Testis (tissue), 2 donors: ENCODE measurements around the gene FSTL4.

Experiments used
- POLR2A ChIP-seq: fragments of 450-650 bp; IDR thresholded peaks from one replicate; pipeline ENCODE4 v1.6.1; 2017; ENCODE audit warnings: antibody characterized with exemption, mild to moderate bottlenecking, moderate library complexity
- TF ChIP-seq, protein P1 (sequence below), 3 experiments: fragments of 450-650 bp in 2 of 3; fragments of 200-600 bp in 1 of 3; sonication (generic) in 1 of 3; IDR thresholded peaks; one replicate each; pipeline ENCODE4 v1.5.1; 2016 to 2019; ENCODE audit warnings: antibody characterized with exemption in 3 of 3, mild to moderate bottlenecking in 2 of 3, moderate library complexity in 1 of 3

DNA sequence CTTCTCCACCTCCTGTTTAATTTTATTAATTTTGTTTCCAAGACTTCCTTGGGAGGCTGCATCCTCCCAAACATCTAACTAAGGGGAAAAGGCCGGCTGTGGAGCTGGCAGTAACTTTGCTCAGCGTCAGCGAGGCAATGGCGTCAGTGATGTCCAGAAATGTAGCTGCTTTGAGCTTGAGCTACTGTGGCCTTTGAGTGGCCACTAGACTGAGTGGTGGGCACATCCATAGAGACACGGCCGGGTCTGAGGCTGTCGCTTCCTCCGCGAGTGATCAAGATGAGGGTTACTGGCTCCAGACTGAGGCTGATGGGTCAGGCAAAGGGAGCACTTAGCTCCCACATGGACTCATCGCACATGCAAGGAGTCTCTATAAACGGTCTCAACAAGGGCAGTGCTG is 283.5 kb downstream of the FSTL4 start:
- TF ChIP-seq, protein P1, sequence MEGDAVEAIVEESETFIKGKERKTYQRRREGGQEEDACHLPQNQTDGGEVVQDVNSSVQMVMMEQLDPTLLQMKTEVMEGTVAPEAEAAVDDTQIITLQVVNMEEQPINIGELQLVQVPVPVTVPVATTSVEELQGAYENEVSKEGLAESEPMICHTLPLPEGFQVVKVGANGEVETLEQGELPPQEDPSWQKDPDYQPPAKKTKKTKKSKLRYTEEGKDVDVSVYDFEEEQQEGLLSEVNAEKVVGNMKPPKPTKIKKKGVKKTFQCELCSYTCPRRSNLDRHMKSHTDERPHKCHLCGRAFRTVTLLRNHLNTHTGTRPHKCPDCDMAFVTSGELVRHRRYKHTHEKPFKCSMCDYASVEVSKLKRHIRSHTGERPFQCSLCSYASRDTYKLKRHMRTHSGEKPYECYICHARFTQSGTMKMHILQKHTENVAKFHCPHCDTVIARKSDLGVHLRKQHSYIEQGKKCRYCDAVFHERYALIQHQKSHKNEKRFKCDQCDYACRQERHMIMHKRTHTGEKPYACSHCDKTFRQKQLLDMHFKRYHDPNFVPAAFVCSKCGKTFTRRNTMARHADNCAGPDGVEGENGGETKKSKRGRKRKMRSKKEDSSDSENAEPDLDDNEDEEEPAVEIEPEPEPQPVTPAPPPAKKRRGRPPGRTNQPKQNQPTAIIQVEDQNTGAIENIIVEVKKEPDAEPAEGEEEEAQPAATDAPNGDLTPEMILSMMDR (IDR thresholded peaks at IDR 0.05) = no peak
- no peak for TF ChIP-seq POLR2A
